ENCODE data around the gene USP47. TPM values are rescaled to one million over a fixed set of nuclear protein-coding genes. Genes with fewer than 3 reads are reported as not detected.

USP47 gene
- total and polyA plus RNA-seq, 2 of the 8 experiments (the other 6 are each of a cell fraction or from before 2014, with no cell fraction given): 4.2 to 21.3 TPM

DNA sequence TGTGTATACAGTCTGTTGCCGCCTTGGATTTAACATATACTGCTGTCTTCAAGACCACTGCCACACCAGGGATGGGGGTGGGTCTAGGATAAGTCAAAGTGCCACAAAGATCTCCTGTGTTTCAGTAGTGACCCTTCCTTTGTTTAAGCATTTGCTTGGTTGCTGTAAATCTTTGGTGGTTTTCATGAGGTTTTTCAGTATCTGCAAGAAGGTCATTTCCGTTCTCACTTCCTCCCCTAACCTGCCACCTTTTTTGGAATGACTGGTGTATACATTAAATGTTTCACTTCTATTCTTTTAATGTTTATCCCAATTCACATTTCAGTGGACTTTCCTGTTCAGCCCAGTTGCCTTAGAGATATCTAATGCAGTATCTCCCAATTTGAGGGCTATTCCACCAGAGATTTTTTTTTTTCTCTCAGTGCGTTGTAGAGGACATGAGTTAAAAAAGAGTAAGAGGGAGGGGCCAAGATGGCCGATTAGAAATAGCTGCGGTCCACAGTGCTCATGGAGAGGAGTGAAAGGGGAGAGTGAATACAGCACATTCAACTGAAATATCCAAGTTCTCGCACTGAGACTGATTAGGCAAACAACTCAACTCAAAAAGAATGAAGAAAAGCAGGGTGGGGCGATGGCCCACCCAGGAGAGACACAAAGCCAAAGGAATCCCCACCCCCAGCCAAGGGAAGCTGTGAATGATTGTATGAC lies 43.2 kb downstream of the USP47 start:
- H3K23me2 ChIP-seq (ENCODE audit: low read depth, low read length): no peaks in the 10 kb centered on the region
- no peak overlapping the region for H2AFZ ChIP-seq (ENCODE audit: low read length)
- H2BK12ac ChIP-seq (ENCODE audit: low read depth, low read length): no peak overlapping the region
- DNase-seq (ENCODE audit: low read depth in 1 of 2, low spot score in 2 of 2): no peak
- no peak overlapping the region for H4K8ac ChIP-seq (ENCODE audit: extremely low read depth, insufficient read depth, low read length)
- no peak overlapping the region for H3K27ac ChIP-seq (ENCODE audit: low read depth, low read length)
- no peaks in the 10 kb centered on the region for H3K9me3 ChIP-seq (ENCODE audit: insufficient read depth in 2 of 2, low read depth in 1 of 2, low read length in 1 of 2)
- no peak overlapping the region for H2BK15ac ChIP-seq (ENCODE audit: low read length)
- no peak overlapping the region for H2BK5ac ChIP-seq (ENCODE audit: low read depth, low read length)
- H2BK120ac ChIP-seq (replicated peaks; ENCODE audit: low read depth, low read length): no peak overlapping the region
- no peaks in the 10 kb centered on the region; the same call in 1 of the 2 replicates for H3K79me1 ChIP-seq (ENCODE audit: low read depth, low read length)
- H2BK20ac ChIP-seq (ENCODE audit: low read length): no peak overlapping the region
- FAIRE-seq: no peak
- H3K56ac ChIP-seq (replicated peaks; ENCODE audit: insufficient read length, low read depth, low read length): no peak overlapping the region
- ChIA-PET CTCF (ENCODE audit: partially characterized antibody) (interaction anchor here (0.9 to 1.2 kb wide), 4 partner anchors 8 to 35 kb away, joined by 3 to 6 read pairs (median 3); no protein-coding TSS in a partner anchor), POLR2A (ENCODE audit: partially characterized antibody) (interaction anchor here (0.6 kb wide), 1 partner anchor 11 kb away, joined by 3 read pairs; no protein-coding TSS in a partner anchor)
- H3K4me3 ChIP-seq (ENCODE audit: extremely low read depth in 1 of 4, insufficient read depth in 2 of 4, low read depth in 3 of 4, low read length in 4 of 4): no peak overlapping the region
- WGBS, 2 experiments (ENCODE audit: extremely low coverage in 1 of 2, insufficient coverage in 1 of 2, insufficient read length in 1 of 2, insufficient replicate concordance in 2 of 2, low coverage in 1 of 2, low lambda C conversion rate in 2 of 2, missing lambda C conversion rate in 1 of 2): 88% methylated on average over 6 of the region's 7 CpGs; no CpG with 5 or more reads in 1 of the 2 experiments
- no peak overlapping the region for H4K91ac ChIP-seq (replicated peaks; ENCODE audit: insufficient read length, low read length)
- H3K23ac ChIP-seq (ENCODE audit: insufficient read length): no peak overlapping the region
- peaks cover 0 to 18% of the 10 kb centered on the region in 2 experiments; a peak in 2 of 4 replicates for H3K79me2 ChIP-seq (ENCODE audit: control insufficient read depth in 1 of 2, insufficient read depth in 2 of 2, low read length in 2 of 2)
- no peak overlapping the region for H3K4ac ChIP-seq (replicated peaks; ENCODE audit: insufficient read length, low read depth, low read length)
- H3K18ac ChIP-seq (ENCODE audit: extremely low read depth, low read length): no peak overlapping the region
- no peak overlapping the region for H3K4me2 ChIP-seq (ENCODE audit: insufficient read depth in 1 of 2, low read depth in 2 of 2, low read length in 2 of 2)
- no peak for TF ChIP-seq RBBP5 (IDR thresholded peaks at IDR 0.05; ENCODE audit: borderline replicate concordance, low read depth, low read length)
- no peaks in the 10 kb centered on the region for H3K27me3 ChIP-seq (replicated peaks in 1 of 4; ENCODE audit: control insufficient read depth in 3 of 4, extremely low read depth in 1 of 4, insufficient read depth in 3 of 4, low read length in 3 of 4)
- H4K20me1 ChIP-seq (replicated peaks in 1 of 2; ENCODE audit: control insufficient read depth in 1 of 2, insufficient read depth in 2 of 2, low read length in 2 of 2): peaks cover 0 to 2% of the 10 kb centered on the region in 2 experiments
- no peak overlapping the region for H3K14ac ChIP-seq (ENCODE audit: insufficient read length)
- no peak overlapping the region for H2AK5ac ChIP-seq (ENCODE audit: low read depth, low read length)
- H3K9ac ChIP-seq (replicated peaks in 1 of 4; ENCODE audit: extremely low read depth in 1 of 4, low read depth in 3 of 4, low read length in 3 of 4): no peak overlapping the region
- H3K36me3 ChIP-seq (ENCODE audit: control insufficient read depth in 2 of 4, insufficient read depth in 4 of 4, low read length in 3 of 4): peaks cover 7 to 20% (median 12%) of the 10 kb centered on the region in 4 experiments; a peak in 6 of 8 replicates
- no peak overlapping the region for H4K5ac ChIP-seq (ENCODE audit: insufficient read length, low read depth, low read length)
- H3K4me1 ChIP-seq (replicated peaks in 1 of 4; ENCODE audit: control insufficient read depth in 3 of 4, insufficient read depth in 4 of 4, low read length in 3 of 4): no peaks in the 10 kb centered on the region
